Measurements from ENCODE around the gene PTGER4.

- TF ChIP-seq CTCF (IDR thresholded peaks at IDR 0.05; ENCODE audit: borderline replicate concordance, extremely low read depth, low read length, poor library complexity, severe bottlenecking): no peak
- TF ChIP-seq EZH2 (IDR thresholded peaks at IDR 0.05; ENCODE audit: borderline replicate concordance, low read depth, low read length, severe bottlenecking): no peak
Observed at GRCh38 chr5:40687321-40687720, 7.6 kb downstream of the PTGER4 start.
